Embryonic facial prominence (tissue), 1 donor: Measurements from ENCODE around the gene COL25A1.

Experiments
- DNase-seq: peaks from one replicate; pipeline ENCODE4 v3.0.0-alpha.2; 2016; ENCODE audit errors: extremely low spot score

COL25A1 gene

DNA sequence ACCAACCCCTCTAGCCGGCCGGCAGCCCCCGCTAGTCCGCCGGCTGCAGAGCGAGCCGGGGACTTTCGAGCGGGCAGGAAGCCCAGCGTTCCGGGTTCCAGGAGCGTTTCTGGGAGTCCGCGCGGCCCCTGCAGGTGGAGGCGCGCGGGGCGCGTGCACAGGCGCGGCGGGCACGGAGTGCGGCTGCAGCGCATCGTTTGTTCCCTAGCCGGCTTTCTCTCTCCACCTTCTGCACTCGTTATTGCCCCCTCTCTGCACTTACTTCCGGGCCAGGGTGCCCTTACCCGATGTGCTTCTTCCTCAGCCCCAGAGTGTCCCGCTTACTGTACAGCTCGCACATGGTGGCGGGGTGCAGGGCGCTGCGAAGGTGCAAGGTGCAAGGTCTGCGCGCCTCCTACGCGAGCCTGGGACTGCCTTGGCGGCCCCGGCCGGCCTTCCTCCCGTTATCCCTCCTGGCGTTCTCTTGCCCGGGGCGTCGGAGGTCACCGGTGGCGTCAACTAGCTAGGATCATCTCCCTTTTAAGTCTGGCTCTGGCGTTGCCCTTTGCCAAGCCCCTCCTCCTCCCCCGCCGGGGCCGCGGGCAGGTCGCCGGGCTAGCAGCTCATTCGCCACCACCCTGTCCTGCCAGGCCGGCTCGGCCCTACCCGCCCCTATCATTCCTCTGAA lies 539.8 kb downstream of the COL25A1 start, which contains the start of gene ETNPPL:
Gene ETNPPL (minus strand): TSS at position 495 of the 667 bp plus-strand sequence. CDS start 155 bp downstream, at position 340.
- DNase-seq = no peak
